COLO829 (cell line): ENCODE measurements around the gene CNP.
A peak's percentile ranks its signal among the peaks of the same experiment; 100 is the strongest.

Experiments
- DNase-seq: peaks from one replicate; pipeline ENCODE4 v3.0.0; 2012; ENCODE audit warnings: low spot score

Gene CNP

GRCh38 chr17:41972571-41973407 lies 6.2 kb downstream of the CNP start:
- DNase-seq = no peak

- DNase-seq = no peak
Measured at GRCh38 chr17:41973408-41973811, 6.8 kb downstream of the CNP start.

GRCh38 chr17:41974031-41974430 lies 7.4 kb downstream of the CNP start:
- no peak for DNase-seq

- no peak for DNase-seq
Measured at GRCh38 chr17:41974658-41975057, 8.1 kb downstream of the CNP start.

GRCh38 chr17:41975099-41976083 lies 8.8 kb downstream of the CNP start:
- no peak for DNase-seq

- no peak for DNase-seq
Measured at GRCh38 chr17:41976142-41976768, 9.7 kb downstream of the CNP start.

- DNase-seq = no peak
Measured at GRCh38 chr17:41977991-41978390, 11.4 kb downstream of the CNP start.

GRCh38 chr17:41982026-41982760 lies 15.6 kb downstream of the CNP start:
- DNase-seq = no peak

GRCh38 chr17:41984454-41984853 lies 17.9 kb downstream of the CNP start:
- DNase-seq = no peak

- no peak for DNase-seq
Measured at GRCh38 chr17:41985919-41986318, 19.3 kb downstream of the CNP start.

GRCh38 chr17:41986634-41987033 lies 20.0 kb downstream of the CNP start:
- DNase-seq = no peak

- DNase-seq = no peak
Measured at GRCh38 chr17:41987642-41988041, 21.0 kb downstream of the CNP start.

GRCh38 chr17:41988418-41988817 lies 21.8 kb downstream of the CNP start:
- no peak for DNase-seq

GRCh38 chr17:41989702-41990419 lies 23.3 kb downstream of the CNP start:
- DNase-seq = no peak

- DNase-seq = peak; percentile 44
Measured at GRCh38 chr17:41992576-41992975, 26.0 kb downstream of the CNP start.

GRCh38 chr17:41996855-41997164 lies 30.2 kb downstream of the CNP start:
- DNase-seq = no peak

- no peak for DNase-seq
Measured at GRCh38 chr17:41998497-41998896, 31.9 kb downstream of the CNP start.

- DNase-seq = no peak
Measured at GRCh38 chr17:42000413-42001133, 34.0 kb downstream of the CNP start.

- DNase-seq = no peak
Measured at GRCh38 chr17:42001729-42002128, 35.1 kb downstream of the CNP start.

- no peak for DNase-seq
Measured at GRCh38 chr17:42002175-42002791, 35.7 kb downstream of the CNP start.
